HepG2 (cell line): ENCODE data around the gene MORN5. TPM values are rescaled to one million over a fixed set of nuclear protein-coding genes. Genes with fewer than 3 reads are reported as not detected.

Experiments
- AFF4 ChIP-seq: sonication (generic); formaldehyde crosslinking; IDR thresholded peaks from 2 replicates; pipeline ENCODE4 v1.4.0; 2020; ENCODE audit warnings: missing genetic modification reagents
- ARNTL ChIP-seq: sonication (generic); formaldehyde crosslinking; IDR thresholded peaks from 2 replicates; pipeline ENCODE4 v1.4.0; 2020; ENCODE audit warnings: mild to moderate bottlenecking, missing genetic modification reagents
- ELF1 ChIP-seq: sonication (generic); formaldehyde crosslinking; IDR thresholded peaks from 2 replicates; pipeline ENCODE4 v1.4.0; 2020; ENCODE audit warnings: missing genetic modification reagents
- ISL2 ChIP-seq: sonication (generic); formaldehyde crosslinking; IDR thresholded peaks from 2 replicates; pipeline ENCODE4 v1.5.0; 2020; ENCODE audit warnings: missing genetic modification reagents
- MAF1 ChIP-seq: sonication (generic); formaldehyde crosslinking; IDR thresholded peaks from 2 replicates; pipeline ENCODE4 v1.5.0; 2020; ENCODE audit warnings: missing genetic modification reagents, borderline replicate concordance
- MTA3 ChIP-seq: sonication (generic); formaldehyde crosslinking; IDR thresholded peaks from 2 replicates; pipeline ENCODE4 v1.4.0; 2020; ENCODE audit warnings: missing genetic modification reagents
- SIX4 ChIP-seq: sonication (generic); formaldehyde crosslinking; IDR thresholded peaks from 2 replicates; pipeline ENCODE4 v1.4.0; 2020; ENCODE audit warnings: missing genetic modification reagents
- SP140L ChIP-seq: sonication (generic); formaldehyde crosslinking; IDR thresholded peaks from 2 replicates; pipeline ENCODE4 v1.4.0; 2020; ENCODE audit warnings: missing genetic modification reagents, borderline replicate concordance
- SRF ChIP-seq: IDR thresholded peaks from 2 replicates; pipeline ENCODE4 v1.6.1; 2011; ENCODE audit warnings: mild to moderate bottlenecking, low read depth, low read length, moderate library complexity
- STAT5B ChIP-seq: sonication (generic); formaldehyde crosslinking; IDR thresholded peaks from 2 replicates; pipeline ENCODE4 v1.4.0; 2020; ENCODE audit warnings: missing genetic modification reagents
- U2AF2 ChIP-seq: fragments of 200-400 bp; formaldehyde crosslinking; IDR thresholded peaks from 2 replicates; pipeline ENCODE4 v1.6.1; 2017; ENCODE audit warnings: low read depth, mild to moderate bottlenecking, low read length
- ZBTB49 ChIP-seq: sonication (generic); formaldehyde crosslinking; IDR thresholded peaks from 2 replicates; pipeline ENCODE4 v1.4.0; 2020; ENCODE audit warnings: missing genetic modification reagents, borderline replicate concordance
- ZFP62 ChIP-seq: sonication (generic); formaldehyde crosslinking; IDR thresholded peaks from 2 replicates; pipeline ENCODE4 v1.4.0; 2020; ENCODE audit warnings: missing genetic modification reagents
- ZNF737 ChIP-seq: sonication (generic); formaldehyde crosslinking; IDR thresholded peaks from 2 replicates; pipeline ENCODE4 v1.5.0; 2020; ENCODE audit warnings: missing genetic modification reagents, mild to moderate bottlenecking, borderline replicate concordance
- ZNF746 ChIP-seq: sonication (generic); formaldehyde crosslinking; IDR thresholded peaks from 2 replicates; pipeline ENCODE4 v1.8.0; 2022; ENCODE audit warnings: mild to moderate bottlenecking, missing genetic modification reagents
- polyA plus RNA-seq, 8 experiments: library from polyadenylated mRNA; depleted of rRNA in 3 of 8; stranded (reverse) in 7 of 8; unstranded in 1 of 8; fragments of >200 nt; fragmentation: Illumina TruSeq in 4 of 8; extraction: Trizol in 4 of 8; gene quantifications; 2 replicates each; pipeline versions ENCODE4 v1.2.1 to v1.2.3, GENCODE V29; 2011 to 2016; ENCODE audit warnings: low read depth in 4 of 8, missing spikeins in 1 of 8, mixed read lengths in 1 of 8; ENCODE audit not compliant: insufficient read depth in 1 of 8
- total RNA-seq, 5 experiments: library from RNA; depleted of rRNA; stranded (reverse); fragments of >200 nt; fragmentation: Illumina TruSeq; extraction: Trizol; gene quantifications; 2 replicates each; pipeline ENCODE4 v1.2.3, GENCODE V29; 2016; ENCODE audit warnings: low read depth in 1 of 5
- TF ChIP-seq, protein P1 (sequence below): sonication (generic); formaldehyde crosslinking; IDR thresholded peaks from 2 replicates; pipeline ENCODE4 v1.8.0; 2023; ENCODE audit warnings: mild to moderate bottlenecking, missing genetic modification reagents
- TF ChIP-seq, protein P2 (sequence below): sonication (generic); formaldehyde crosslinking; IDR thresholded peaks from 2 replicates; pipeline ENCODE4 v1.4.0; 2020; ENCODE audit warnings: missing genetic modification reagents, borderline replicate concordance
- TF ChIP-seq, protein P3 (sequence below): sonication (generic); formaldehyde crosslinking; IDR thresholded peaks from 2 replicates; pipeline ENCODE4 v1.5.1; 2020; ENCODE audit warnings: missing genetic modification reagents, mild to moderate bottlenecking, borderline replicate concordance

Gene MORN5
- total and polyA plus RNA-seq, 2 of the 13 experiments (the other 11 are each of a cell fraction or from before 2014, with no cell fraction given), result not detected

GRCh38 chr9:122159026-122159924 is at the start of gene MORN5, which contains the start of gene NDUFA8 (continued):
- TF ChIP-seq MTA3 (CRISPR knock-in tag), result no peak
- TF ChIP-seq ZNF737 (CRISPR knock-in tag), result no peak
- TF ChIP-seq SIX4 (CRISPR knock-in tag), result no peak
- TF ChIP-seq ZNF746 (CRISPR knock-in tag), result no peak
- TF ChIP-seq, protein P1, sequence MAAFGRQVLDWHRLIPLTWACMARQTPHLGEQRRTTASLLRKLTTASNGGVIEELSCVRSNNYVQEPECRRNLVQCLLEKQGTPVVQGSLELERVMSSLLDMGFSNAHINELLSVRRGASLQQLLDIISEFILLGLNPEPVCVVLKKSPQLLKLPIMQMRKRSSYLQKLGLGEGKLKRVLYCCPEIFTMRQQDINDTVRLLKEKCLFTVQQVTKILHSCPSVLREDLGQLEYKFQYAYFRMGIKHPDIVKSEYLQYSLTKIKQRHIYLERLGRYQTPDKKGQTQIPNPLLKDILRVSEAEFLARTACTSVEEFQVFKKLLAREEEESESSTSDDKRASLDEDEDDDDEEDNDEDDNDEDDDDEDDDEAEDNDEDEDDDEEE (CRISPR knock-in tag), result peak; percentile 75; the same call in 1 of the 2 replicates
- peak; percentile 48; the same call in 1 of the 2 replicates for TF ChIP-seq ISL2 (CRISPR knock-in tag)
- TF ChIP-seq SP140L, result no peak
- no peak for TF ChIP-seq ZBTB49 (CRISPR knock-in tag)
- TF ChIP-seq ELF1 (CRISPR knock-in tag), result no peak
- TF ChIP-seq U2AF2, result no peak
- TF ChIP-seq MAF1 (CRISPR knock-in tag), result no peak
- no peak for TF ChIP-seq ZFP62 (CRISPR knock-in tag)
- no peak for TF ChIP-seq STAT5B (CRISPR knock-in tag)
- no peak for TF ChIP-seq SRF
- no peak for TF ChIP-seq AFF4 (CRISPR knock-in tag)
- TF ChIP-seq ARNTL (CRISPR knock-in tag), result 0 out of 2 replicates have a peak, but pooled peaks have one; percentile 34
- TF ChIP-seq, protein P2, sequence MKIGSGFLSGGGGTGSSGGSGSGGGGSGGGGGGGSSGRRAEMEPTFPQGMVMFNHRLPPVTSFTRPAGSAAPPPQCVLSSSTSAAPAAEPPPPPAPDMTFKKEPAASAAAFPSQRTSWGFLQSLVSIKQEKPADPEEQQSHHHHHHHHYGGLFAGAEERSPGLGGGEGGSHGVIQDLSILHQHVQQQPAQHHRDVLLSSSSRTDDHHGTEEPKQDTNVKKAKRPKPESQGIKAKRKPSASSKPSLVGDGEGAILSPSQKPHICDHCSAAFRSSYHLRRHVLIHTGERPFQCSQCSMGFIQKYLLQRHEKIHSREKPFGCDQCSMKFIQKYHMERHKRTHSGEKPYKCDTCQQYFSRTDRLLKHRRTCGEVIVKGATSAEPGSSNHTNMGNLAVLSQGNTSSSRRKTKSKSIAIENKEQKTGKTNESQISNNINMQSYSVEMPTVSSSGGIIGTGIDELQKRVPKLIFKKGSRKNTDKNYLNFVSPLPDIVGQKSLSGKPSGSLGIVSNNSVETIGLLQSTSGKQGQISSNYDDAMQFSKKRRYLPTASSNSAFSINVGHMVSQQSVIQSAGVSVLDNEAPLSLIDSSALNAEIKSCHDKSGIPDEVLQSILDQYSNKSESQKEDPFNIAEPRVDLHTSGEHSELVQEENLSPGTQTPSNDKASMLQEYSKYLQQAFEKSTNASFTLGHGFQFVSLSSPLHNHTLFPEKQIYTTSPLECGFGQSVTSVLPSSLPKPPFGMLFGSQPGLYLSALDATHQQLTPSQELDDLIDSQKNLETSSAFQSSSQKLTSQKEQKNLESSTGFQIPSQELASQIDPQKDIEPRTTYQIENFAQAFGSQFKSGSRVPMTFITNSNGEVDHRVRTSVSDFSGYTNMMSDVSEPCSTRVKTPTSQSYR (CRISPR knock-in tag), result no peak; the same call in 1 of the 2 replicates
- TF ChIP-seq, protein P3, sequence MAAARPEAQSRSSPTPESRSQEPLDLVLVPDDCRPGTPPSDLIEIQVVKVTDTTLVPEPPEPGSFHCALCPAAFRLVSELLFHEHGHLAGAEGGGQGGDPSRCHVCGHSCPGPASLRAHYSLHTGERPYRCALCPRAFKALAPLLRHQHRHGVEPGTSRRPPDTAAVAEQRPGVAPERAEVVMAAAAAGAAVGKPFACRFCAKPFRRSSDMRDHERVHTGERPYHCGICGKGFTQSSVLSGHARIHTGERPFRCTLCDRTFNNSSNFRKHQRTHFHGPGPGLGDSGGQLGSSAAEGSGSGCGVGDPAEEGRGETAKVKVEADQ, result no peak; the same call in 1 of the 2 replicates
